ENCODE measurements around the gene KRTAP12-4. TPM values are rescaled to one million over a fixed set of nuclear protein-coding genes. Genes with fewer than 3 reads are reported as not detected.

The KRTAP12-4 gene
- total RNA-seq, 4 donors from 2014 or later: not detected

DNA sequence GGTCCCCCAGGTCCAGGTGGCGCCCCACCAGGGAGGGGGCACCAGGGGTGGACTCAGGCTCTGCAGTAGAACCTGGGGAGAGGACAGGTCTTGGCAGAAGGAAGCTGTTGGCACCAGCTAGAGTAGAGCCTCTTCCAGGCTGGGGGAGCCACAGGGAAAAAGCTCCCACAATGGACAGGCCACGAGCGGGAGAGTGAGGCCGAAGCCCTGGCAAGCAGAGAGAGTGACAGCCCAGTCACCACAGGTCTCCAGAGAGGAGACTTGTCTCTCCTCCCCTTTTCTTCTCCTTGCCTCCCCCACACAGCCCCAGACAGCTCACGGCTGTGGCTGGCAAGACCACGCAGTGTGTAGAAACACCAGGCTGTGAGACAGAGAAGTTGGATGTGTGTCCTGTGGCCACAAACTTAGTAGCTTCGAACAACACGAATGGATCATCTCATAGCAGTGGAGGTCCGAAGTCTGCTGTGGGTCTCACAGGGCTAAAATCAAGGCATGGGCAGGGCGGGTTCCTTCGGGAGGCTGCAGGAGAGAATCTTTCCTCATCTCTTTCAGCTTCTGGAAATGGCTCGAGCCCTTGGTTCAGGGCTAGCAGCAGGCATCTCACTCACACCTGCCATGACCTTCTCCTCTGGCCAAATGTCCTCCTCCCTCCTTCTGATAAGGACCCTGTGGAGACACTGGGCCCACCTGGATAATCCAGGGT, 3.3 kb downstream of the KRTAP12-4 start:
- no peaks in the 10 kb centered on the region for H3K36me3 ChIP-seq
- H3K4me1 ChIP-seq: no peaks in the 10 kb centered on the region
- TF ChIP-seq, protein P1, sequence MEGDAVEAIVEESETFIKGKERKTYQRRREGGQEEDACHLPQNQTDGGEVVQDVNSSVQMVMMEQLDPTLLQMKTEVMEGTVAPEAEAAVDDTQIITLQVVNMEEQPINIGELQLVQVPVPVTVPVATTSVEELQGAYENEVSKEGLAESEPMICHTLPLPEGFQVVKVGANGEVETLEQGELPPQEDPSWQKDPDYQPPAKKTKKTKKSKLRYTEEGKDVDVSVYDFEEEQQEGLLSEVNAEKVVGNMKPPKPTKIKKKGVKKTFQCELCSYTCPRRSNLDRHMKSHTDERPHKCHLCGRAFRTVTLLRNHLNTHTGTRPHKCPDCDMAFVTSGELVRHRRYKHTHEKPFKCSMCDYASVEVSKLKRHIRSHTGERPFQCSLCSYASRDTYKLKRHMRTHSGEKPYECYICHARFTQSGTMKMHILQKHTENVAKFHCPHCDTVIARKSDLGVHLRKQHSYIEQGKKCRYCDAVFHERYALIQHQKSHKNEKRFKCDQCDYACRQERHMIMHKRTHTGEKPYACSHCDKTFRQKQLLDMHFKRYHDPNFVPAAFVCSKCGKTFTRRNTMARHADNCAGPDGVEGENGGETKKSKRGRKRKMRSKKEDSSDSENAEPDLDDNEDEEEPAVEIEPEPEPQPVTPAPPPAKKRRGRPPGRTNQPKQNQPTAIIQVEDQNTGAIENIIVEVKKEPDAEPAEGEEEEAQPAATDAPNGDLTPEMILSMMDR (IDR thresholded peaks at IDR 0.05): no peak
- no peak for TF ChIP-seq POLR2A (IDR thresholded peaks at IDR 0.05)
- H3K4me3 ChIP-seq: no peak overlapping the region
- no peaks in the 10 kb centered on the region for H3K9me3 ChIP-seq
- no peak overlapping the region for H3K27ac ChIP-seq
- intact Hi-C loops (cut with DNase I; ENCODE audit: low total_unique reads): no loop called here
- DNase-seq: no peak
- H3K27me3 ChIP-seq: no peaks in the 10 kb centered on the region

DNA sequence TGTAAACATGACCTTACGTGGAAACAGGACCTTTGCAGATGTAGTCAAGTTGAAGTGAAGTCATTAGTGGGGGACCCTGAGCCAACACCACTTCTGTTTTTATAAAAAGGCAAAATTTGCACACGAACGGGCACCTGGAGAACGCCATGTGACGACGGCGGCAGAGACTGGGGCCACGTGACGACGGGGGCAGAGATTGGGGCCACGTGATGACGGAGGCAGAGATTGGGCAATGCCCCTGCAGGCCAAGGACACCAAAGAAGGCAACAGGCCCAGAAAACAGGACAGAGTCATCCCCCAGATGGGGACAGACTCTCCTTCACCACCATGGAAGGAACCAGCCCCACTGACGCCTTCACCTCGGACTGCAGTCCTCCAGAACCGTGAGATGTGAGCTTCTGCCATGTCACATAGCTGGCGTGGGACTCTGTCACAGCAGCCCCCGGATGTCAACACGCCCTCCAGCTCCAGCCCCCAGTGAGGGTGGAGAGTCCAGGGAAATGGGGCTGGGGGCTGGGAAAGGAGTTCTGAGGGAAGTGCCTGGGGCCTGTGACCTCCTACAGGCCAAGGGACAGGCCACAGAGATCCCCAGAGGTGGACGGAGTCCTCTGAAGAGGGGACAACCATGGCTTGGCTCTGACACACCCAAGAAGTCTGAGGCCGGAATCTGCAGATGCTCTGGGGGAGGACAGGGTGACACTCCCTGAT, 4.0 kb downstream of the KRTAP12-4 start:
- Histone ChIP-seq H3K36me3 (no peaks in the 10 kb centered on the region), H3K27ac (no peak overlapping the region), H3K4me1 (no peaks in the 10 kb centered on the region), H3K4me3 (no peak overlapping the region), H3K9me3 (no peaks in the 10 kb centered on the region), H3K27me3 (no peaks in the 10 kb centered on the region)
- TF ChIP-seq POLR2A (IDR thresholded peaks at IDR 0.05): no peak
- TF ChIP-seq, protein P1 (IDR thresholded peaks at IDR 0.05): no peak
- DNase-seq: no peak
- intact Hi-C loops (cut with DNase I; ENCODE audit: low total_unique reads): no loop called here

DNA sequence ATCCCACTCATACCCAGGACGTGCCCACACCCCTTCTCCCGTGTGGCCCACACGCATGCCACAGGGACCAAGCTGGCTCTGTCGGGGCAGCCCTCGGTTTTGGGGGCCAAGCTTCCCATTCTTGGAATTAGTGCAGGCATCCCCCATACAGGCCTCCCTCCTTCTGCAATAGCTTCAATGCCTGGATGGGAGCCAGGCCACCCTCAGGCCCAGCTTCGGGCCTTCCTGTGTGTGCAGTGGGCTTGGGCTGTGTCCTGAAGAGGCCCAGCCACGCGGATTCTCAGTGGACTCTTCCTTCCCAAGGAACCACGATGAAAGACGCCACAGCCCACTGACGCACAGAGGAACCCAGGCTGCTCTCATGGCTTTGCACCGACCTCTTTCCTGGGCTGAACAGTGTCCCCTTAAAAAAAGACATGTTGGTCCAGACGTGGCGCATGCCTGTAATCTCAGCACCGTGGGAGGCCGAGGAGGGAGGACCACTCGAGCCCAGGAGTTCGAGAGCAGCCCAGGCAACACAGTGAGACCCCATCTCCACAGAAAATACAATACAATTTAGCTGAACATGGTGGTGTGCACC, 4.8 kb downstream of the KRTAP12-4 start:
- DNase-seq: no peak
- TF ChIP-seq, protein P1 (IDR thresholded peaks at IDR 0.05): no peak
- no peak for TF ChIP-seq POLR2A (IDR thresholded peaks at IDR 0.05)
- Histone ChIP-seq H3K27me3 (no peaks in the 10 kb centered on the region), H3K4me3 (no peak overlapping the region), H3K4me1 (no peaks in the 10 kb centered on the region), H3K9me3 (no peaks in the 10 kb centered on the region), H3K27ac (no peak overlapping the region), H3K36me3 (no peaks in the 10 kb centered on the region)
- intact Hi-C loops (cut with DNase I; ENCODE audit: low total_unique reads): no loop called here

DNA sequence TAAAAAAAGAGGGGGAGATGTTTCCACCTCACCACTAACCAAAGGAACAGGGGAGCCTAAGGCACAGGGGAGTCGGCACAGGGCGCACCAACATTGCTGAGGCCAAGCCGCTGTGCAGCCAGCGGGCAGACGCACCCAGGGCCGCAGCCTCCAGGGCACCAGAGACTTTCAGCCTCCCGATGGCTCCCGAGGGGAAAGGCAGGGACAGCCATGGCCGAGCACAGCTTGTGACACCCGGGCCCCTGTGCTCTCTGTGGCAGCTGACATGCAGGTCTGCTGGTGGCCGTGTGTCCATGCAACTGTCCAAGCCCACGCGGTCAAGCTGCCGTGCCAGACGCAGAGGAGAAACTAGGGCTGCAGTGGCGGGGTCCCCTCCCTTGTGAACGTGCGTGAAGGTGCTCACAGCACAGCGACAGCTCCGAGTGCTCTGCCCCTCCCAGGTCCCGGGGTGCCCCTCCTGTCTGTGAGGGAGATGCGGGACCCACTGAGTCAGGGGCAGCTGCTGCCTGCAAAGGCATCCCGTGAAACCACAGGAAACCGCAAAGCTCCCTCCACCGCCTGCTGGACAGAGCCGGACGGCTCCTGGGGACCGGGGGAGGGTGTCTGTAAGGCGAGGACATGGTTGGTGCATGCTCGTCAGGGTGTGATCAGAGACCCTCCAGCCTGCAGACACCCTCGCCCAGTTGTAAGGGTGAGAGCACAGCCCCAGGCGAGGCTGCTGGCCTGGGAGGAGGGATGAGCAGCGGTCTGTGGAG, 5.7 kb downstream of the KRTAP12-4 start:
- H3K27ac ChIP-seq: no peak overlapping the region
- TF ChIP-seq, protein P1 (IDR thresholded peaks at IDR 0.05): no peak
- no peak for TF ChIP-seq POLR2A (IDR thresholded peaks at IDR 0.05)
- no peaks in the 10 kb centered on the region for H3K36me3 ChIP-seq
- no peaks in the 10 kb centered on the region for H3K27me3 ChIP-seq
- no peak for DNase-seq
- H3K4me1 ChIP-seq: no peaks in the 10 kb centered on the region
- no peaks in the 10 kb centered on the region for H3K9me3 ChIP-seq
- no peak overlapping the region for H3K4me3 ChIP-seq
- intact Hi-C loops (cut with DNase I; ENCODE audit: low total_unique reads): no loop called here

All from uterus (tissue), 4 donors.